ENCODE measurements around the gene DOHH. TPM values are rescaled to one million over a fixed set of nuclear protein-coding genes. Genes with fewer than 3 reads are reported as not detected.
"Not testable (repeated sequence)": the region's sequence is repeated elsewhere in the genome, so short reads cannot be mapped to it uniquely, and the experiment has no call there.

Gene DOHH
- total and polyA plus RNA-seq, 10 donors: 6.6 to 16.8 (median 10.7) TPM

- WGBS, 5 donors: 79 to 94% (median 83%) methylated on average over 10 to 12 of the region's 12 CpGs
- no peak for DNase-seq
- no peak for TF ChIP-seq POLR2A (IDR thresholded peaks at IDR 0.05)
- no peak for TF ChIP-seq POLR2AphosphoS5 (IDR thresholded peaks at IDR 0.05)
- no peak for TF ChIP-seq CTCF (IDR thresholded peaks at IDR 0.05 in 8 of 11, conservative IDR thresholded peaks at IDR 0.05 in 3 of 11)
- Histone ChIP-seq H3K27me3 (replicated peaks in 1 of 7) (no peaks in the 10 kb centered on the region), H3K4me1 (peaks cover 0 to 25% (median 12%) of the 10 kb centered on the region in 6 donors), H3K4me3 (no peak overlapping the region), H3K9me3 (no peaks in the 10 kb centered on the region), H3K36me3 (peaks cover 0 to 84% (median 67%) of the 10 kb centered on the region in 6 donors), H3K27ac (no peak overlapping the region)
- intact Hi-C loops (cut with DNase I; ENCODE audit: low total_unique reads): no loop called here
Observed at GRCh38 chr19:3533563-3534216, 33.2 kb upstream of the DOHH start.

GRCh38 chr19:3533033-3533432 lies 32.6 kb upstream of the DOHH start:
- Histone ChIP-seq H3K36me3 (peaks cover 0 to 82% (median 67%) of the 10 kb centered on the region in 6 donors), H3K27me3 (replicated peaks in 1 of 7) (no peaks in the 10 kb centered on the region), H3K27ac (no peak overlapping the region), H3K4me3 (no peak overlapping the region), H3K9me3 (no peaks in the 10 kb centered on the region), H3K4me1 (peaks cover 0 to 25% (median 12%) of the 10 kb centered on the region in 6 donors)
- WGBS, 5 donors: 89 to 100% (median 97%) methylated on average over 3 to 17 of the region's 17 CpGs
- TF ChIP-seq POLR2A (IDR thresholded peaks at IDR 0.05) (no peak), POLR2AphosphoS5 (IDR thresholded peaks at IDR 0.05) (peak in 1 of 3 donors; percentile 32)
- intact Hi-C loops (cut with DNase I; ENCODE audit: low total_unique reads): no loop called here
- no peak for DNase-seq

GRCh38 chr19:3532154-3532786 lies 31.8 kb upstream of the DOHH start:
- Histone ChIP-seq H3K27ac (no peak overlapping the region), H3K4me3 (no peak overlapping the region), H3K4me1 (peaks cover 0 to 17% (median 10%) of the 10 kb centered on the region in 6 donors), H3K36me3 (peaks cover 0 to 84% (median 73%) of the 10 kb centered on the region in 6 donors), H3K9me3 (no peaks in the 10 kb centered on the region), H3K27me3 (replicated peaks in 1 of 7) (no peaks in the 10 kb centered on the region)
- intact Hi-C loops (cut with DNase I; ENCODE audit: low total_unique reads): no loop called here
- no peak for DNase-seq
- TF ChIP-seq POLR2AphosphoS5 (IDR thresholded peaks at IDR 0.05) (peak in 1 of 3 donors; percentile 45), POLR2A (IDR thresholded peaks at IDR 0.05) (no peak), CTCF (IDR thresholded peaks at IDR 0.05 in 8 of 11, conservative IDR thresholded peaks at IDR 0.05 in 3 of 11) (no peak)
- WGBS, 5 donors: 91 to 96% (median 96%) methylated on average over 13 to 33 of the region's 33 CpGs

GRCh38 chr19:3531716-3532115 lies 31.2 kb upstream of the DOHH start:
- peaks cover 0 to 11% (median 5%) of the 10 kb centered on the region in 6 donors for H3K4me1 ChIP-seq
- no peak overlapping the region for H3K4me3 ChIP-seq
- peaks cover 3 to 84% (median 78%) of the 10 kb centered on the region in 6 donors for H3K36me3 ChIP-seq
- no peak overlapping the region for H3K27ac ChIP-seq
- no peaks in the 10 kb centered on the region for H3K27me3 ChIP-seq (replicated peaks in 1 of 7)
- TF ChIP-seq POLR2A (IDR thresholded peaks at IDR 0.05): no peak
- TF ChIP-seq POLR2AphosphoS5 (IDR thresholded peaks at IDR 0.05): peak in 1 of 3 donors; percentile 50
- intact Hi-C loops (cut with DNase I; ENCODE audit: low total_unique reads): no loop called here
- DNase-seq: no peak
- 95 to 97% (median 97%) methylated on average over 9 to 29 of the region's 29 CpGs for WGBS, 5 donors
- H3K9me3 ChIP-seq: no peaks in the 10 kb centered on the region

DNA sequence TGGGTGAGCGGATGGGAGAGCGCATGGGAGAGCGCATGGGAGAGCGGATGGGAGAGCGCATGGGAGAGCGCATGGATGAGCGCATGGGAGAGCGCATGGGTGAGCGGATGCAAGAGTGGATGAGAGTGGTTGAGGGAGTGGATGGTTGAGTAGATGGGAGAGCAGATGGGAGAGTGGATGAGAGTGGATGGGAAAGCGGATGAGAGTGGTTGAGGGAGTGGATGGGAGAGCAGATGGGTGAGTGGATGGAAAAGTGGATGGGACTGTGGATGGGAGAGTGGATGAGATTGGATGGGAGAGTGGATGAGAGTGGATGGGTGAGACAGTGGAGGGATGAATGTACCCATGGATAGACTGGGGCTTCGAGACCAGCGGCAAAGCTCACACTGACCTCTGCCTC lies 29.9 kb upstream of the DOHH start:
- Histone ChIP-seq H3K9me3 (no peaks in the 10 kb centered on the region), H3K4me3 (no peak overlapping the region), H3K36me3 (peaks cover 10 to 84% (median 77%) of the 10 kb centered on the region in 6 donors), H3K4me1 (no peaks in the 10 kb centered on the region), H3K27ac (no peak overlapping the region), H3K27me3 (replicated peaks in 1 of 7) (no peaks in the 10 kb centered on the region)
- DNase-seq: no peak
- no peak for TF ChIP-seq CTCF (IDR thresholded peaks at IDR 0.05 in 8 of 11, conservative IDR thresholded peaks at IDR 0.05 in 3 of 11)
- no peak for TF ChIP-seq POLR2AphosphoS5 (IDR thresholded peaks at IDR 0.05)
- TF ChIP-seq POLR2A (IDR thresholded peaks at IDR 0.05): no peak
- intact Hi-C loops (cut with DNase I; ENCODE audit: low total_unique reads): no loop called here
- WGBS, 5 donors: 93 to 98% (median 97%) methylated on average over 12 of the region's 12 CpGs

DNA sequence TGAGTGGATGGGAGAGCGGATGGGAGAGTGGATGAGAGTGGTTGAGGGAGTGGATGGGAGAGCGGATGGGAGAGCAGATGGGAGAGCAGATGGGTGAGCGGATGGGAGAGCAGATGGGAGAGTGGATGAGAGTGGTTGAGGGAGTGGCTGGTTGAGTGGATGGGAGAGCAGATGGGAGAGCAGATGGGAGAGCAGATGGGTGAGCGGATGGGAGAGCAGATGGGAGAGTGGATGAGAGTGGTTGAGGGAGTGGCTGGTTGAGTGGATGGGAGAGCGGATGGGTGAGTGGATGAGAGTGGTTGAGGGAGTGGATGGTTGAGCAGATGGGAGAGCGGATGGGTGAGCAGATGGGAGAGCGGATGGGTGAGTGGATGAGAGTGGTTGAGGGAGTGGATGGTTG lies 28.8 kb upstream of the DOHH start:
- DNase-seq; H3K4me1 ChIP-seq; H3K27ac ChIP-seq; H3K9me3 ChIP-seq; intact Hi-C loops (cut with DNase I; ENCODE audit: low total_unique reads); H3K27me3 ChIP-seq (replicated peaks in 1 of 7); H3K4me3 ChIP-seq: not testable (repeated sequence)
- peaks cover 10 to 84% (median 72%) of the 10 kb centered on the region in 6 donors for H3K36me3 ChIP-seq
- 94 to 99% (median 99%) methylated on average over 7 of the region's 7 CpGs for WGBS, 5 donors
